Body of pancreas (tissue), 4 donors: Measurements from ENCODE around the gene NDUFAF5. TPM values are rescaled to one million over a fixed set of nuclear protein-coding genes. Genes with fewer than 3 reads are reported as not detected.

Source experiments
- ATAC-seq: fragments of 150-250 bp; one replicate; pipeline ENCODE4 v1.9.1; 2016
- DNase-seq, 4 donors: peaks; one replicate each; pipeline ENCODE4 v3.0.0-alpha.2; 2019
- H3K27ac ChIP-seq, 4 donors: fragments of 200-600 bp; sonication (generic); 1 replicate in 3 of 4; 2 replicates in 1 of 4; pipeline versions ENCODE4 v1.5.1 to v1.6.1; 2016 to 2019; ENCODE audit warnings: mild to moderate bottlenecking in 1 of 4, mixed read lengths in 1 of 4, moderate library complexity in 1 of 4
- H3K27me3 ChIP-seq, 2 donors: fragments of 200-600 bp; sonication (generic); one replicate each; pipeline ENCODE4 v1.6.0; 2016; ENCODE audit warnings: mild to moderate bottlenecking in 1 of 2
- H3K36me3 ChIP-seq, 2 donors: fragments of 200-600 bp; sonication (generic); replicated peaks in 1 of 2; 2 replicates each; pipeline ENCODE4 v1.5.1; 2016; ENCODE audit warnings: low read depth in 2 of 2; ENCODE audit not compliant: insufficient read depth in 1 of 2
- H3K4me1 ChIP-seq: fragments of 200-600 bp; sonication (generic); one replicate; pipeline ENCODE4 v1.6.0; 2016
- H3K4me3 ChIP-seq, 2 donors: fragments of 200-600 bp; sonication (generic); 1 replicate in 1 of 2; 2 replicates in 1 of 2; pipeline ENCODE4 v1.5.1; 2016 to 2019
- H3K9me3 ChIP-seq, 3 donors: fragments of 200-600 bp; sonication (generic); 1 replicate in 2 of 3; 2 replicates in 1 of 3; pipeline ENCODE4 v1.5.1; 2016
- POLR2A ChIP-seq, 3 donors: fragments of 450-650 bp; IDR thresholded peaks; one replicate each; pipeline ENCODE4 v1.6.1; 2016; ENCODE audit warnings: antibody characterized with exemption in 3 of 3, mild to moderate bottlenecking in 2 of 3
- WGBS, 2 donors: methylation state at CpG; one replicate each; pipeline ENCODE4 v1.1.5; 2017; 5-methylcytosine and 5-hydroxymethylcytosine counted together
- intact Hi-C: fragments of 100-400 bp; cut with DNase I; formaldehyde crosslinking; loops from one replicate; pipeline ENCODE4 v1.15.1; 2023
- total RNA-seq, 2 donors: library from RNA; depleted of rRNA; stranded (reverse); fragments of >200 nt; gene quantifications; one replicate each; pipeline ENCODE4 v1.1.0, GENCODE V29; 2016
- TF ChIP-seq, protein P1 (sequence below), 7 experiments: fragments of 450-650 bp in 4 of 7; fragments of 200-600 bp in 3 of 7; sonication (generic) in 3 of 7; IDR thresholded peaks; one replicate each; pipeline ENCODE4 v1.5.1; 2016 to 2019; ENCODE audit warnings: antibody characterized with exemption in 7 of 7

Gene NDUFAF5
- total RNA-seq, 2 donors from 2014 or later: 4.4 to 6.3 TPM

- no peak overlapping the region for H3K4me3 ChIP-seq
- TF ChIP-seq, protein P1, sequence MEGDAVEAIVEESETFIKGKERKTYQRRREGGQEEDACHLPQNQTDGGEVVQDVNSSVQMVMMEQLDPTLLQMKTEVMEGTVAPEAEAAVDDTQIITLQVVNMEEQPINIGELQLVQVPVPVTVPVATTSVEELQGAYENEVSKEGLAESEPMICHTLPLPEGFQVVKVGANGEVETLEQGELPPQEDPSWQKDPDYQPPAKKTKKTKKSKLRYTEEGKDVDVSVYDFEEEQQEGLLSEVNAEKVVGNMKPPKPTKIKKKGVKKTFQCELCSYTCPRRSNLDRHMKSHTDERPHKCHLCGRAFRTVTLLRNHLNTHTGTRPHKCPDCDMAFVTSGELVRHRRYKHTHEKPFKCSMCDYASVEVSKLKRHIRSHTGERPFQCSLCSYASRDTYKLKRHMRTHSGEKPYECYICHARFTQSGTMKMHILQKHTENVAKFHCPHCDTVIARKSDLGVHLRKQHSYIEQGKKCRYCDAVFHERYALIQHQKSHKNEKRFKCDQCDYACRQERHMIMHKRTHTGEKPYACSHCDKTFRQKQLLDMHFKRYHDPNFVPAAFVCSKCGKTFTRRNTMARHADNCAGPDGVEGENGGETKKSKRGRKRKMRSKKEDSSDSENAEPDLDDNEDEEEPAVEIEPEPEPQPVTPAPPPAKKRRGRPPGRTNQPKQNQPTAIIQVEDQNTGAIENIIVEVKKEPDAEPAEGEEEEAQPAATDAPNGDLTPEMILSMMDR (IDR thresholded peaks at IDR 0.05): no peak
- no peak for TF ChIP-seq POLR2A (IDR thresholded peaks at IDR 0.05)
- WGBS, 2 donors: 52 to 68% methylated on average over 2 of the region's 2 CpGs
- no peaks in the 10 kb centered on the region for H3K27me3 ChIP-seq
- DNase-seq: no peak
- H3K27ac ChIP-seq: no peak overlapping the region
- intact Hi-C loops: no loop called here
- H3K36me3 ChIP-seq: peaks cover 0 to 24% of the 10 kb centered on the region in 2 donors
- no peaks in the 10 kb centered on the region for H3K4me1 ChIP-seq
- no peak for ATAC-seq
- no peaks in the 10 kb centered on the region for H3K9me3 ChIP-seq
Measured at GRCh38 chr20:13809373-13809772, 24.5 kb downstream of the NDUFAF5 start.

- intact Hi-C loops: no loop called here
- H3K27me3 ChIP-seq: no peaks in the 10 kb centered on the region
- no peaks in the 10 kb centered on the region for H3K9me3 ChIP-seq
- H3K36me3 ChIP-seq: peaks cover 0 to 24% of the 10 kb centered on the region in 2 donors
- no peak overlapping the region for H3K4me3 ChIP-seq
- no peak for ATAC-seq
- WGBS, 2 donors: 89 to 91% methylated on average over 3 of the region's 3 CpGs
- TF ChIP-seq POLR2A (IDR thresholded peaks at IDR 0.05): no peak
- TF ChIP-seq, protein P1 (IDR thresholded peaks at IDR 0.05): no peak
- no peaks in the 10 kb centered on the region for H3K4me1 ChIP-seq
- H3K27ac ChIP-seq: no peak overlapping the region
- no peak for DNase-seq
Measured at GRCh38 chr20:13809855-13810254, 25.0 kb downstream of the NDUFAF5 start.

DNA sequence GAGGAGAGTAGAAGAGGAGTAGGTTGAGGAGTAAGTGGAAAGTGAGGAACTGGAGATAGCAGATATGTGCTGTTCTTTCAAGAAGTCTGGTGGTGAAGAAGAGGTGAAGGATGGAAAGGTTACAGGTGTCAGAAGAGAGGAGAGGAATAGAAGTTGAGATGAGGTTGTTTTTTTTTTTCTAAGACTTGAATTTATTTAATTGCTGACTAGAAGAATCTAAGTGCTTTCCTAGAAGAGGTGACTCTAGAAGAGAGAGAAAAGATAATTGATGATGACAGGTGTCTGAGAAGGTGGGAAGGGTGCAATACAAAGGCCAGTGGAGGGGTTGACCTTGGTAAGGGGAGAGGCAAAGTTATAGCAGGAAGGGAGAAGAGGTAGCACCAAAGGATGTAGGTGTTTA, 25.6 kb downstream of the NDUFAF5 start:
- no peaks in the 10 kb centered on the region for H3K27me3 ChIP-seq
- no peaks in the 10 kb centered on the region for H3K9me3 ChIP-seq
- H3K4me1 ChIP-seq: no peaks in the 10 kb centered on the region
- H3K4me3 ChIP-seq: no peak overlapping the region
- H3K36me3 ChIP-seq: peaks cover 0 to 26% of the 10 kb centered on the region in 2 donors
- DNase-seq (no peak), ATAC-seq (no peak)
- intact Hi-C loops: no loop called here
- no peak for TF ChIP-seq POLR2A (IDR thresholded peaks at IDR 0.05)
- TF ChIP-seq, protein P1 (IDR thresholded peaks at IDR 0.05): no peak
- H3K27ac ChIP-seq: no peak overlapping the region

DNA sequence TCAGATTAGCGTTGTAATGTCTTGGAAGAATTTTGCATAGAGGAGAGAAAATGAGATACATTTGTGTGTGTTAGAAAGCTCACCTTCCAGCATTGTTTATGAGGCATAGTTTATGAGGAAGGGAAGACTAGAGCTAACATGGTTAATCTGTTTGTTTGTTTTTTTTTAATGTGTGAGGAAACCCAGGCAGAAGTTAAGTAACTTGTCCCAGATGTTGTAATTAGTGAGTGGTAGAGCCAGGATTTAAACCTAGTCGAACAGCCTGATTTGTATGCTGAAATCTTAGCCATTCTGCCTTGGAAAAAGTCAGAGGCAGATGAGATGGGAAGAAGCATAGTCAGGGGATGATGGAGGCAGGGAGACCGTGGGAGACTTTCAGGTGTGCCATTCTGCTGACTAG, 29.1 kb downstream of the NDUFAF5 start:
- intact Hi-C loops: no loop called here
- Histone ChIP-seq H3K9me3 (no peaks in the 10 kb centered on the region), H3K27me3 (no peaks in the 10 kb centered on the region), H3K36me3 (peaks cover 0 to 37% of the 10 kb centered on the region in 2 donors), H3K4me1 (no peaks in the 10 kb centered on the region), H3K4me3 (no peak overlapping the region), H3K27ac (no peak overlapping the region)
- 62 to 66% methylated on average over 3 of the region's 3 CpGs for WGBS, 2 donors
- DNase-seq (no peak), ATAC-seq (no peak)
- TF ChIP-seq, protein P1 (IDR thresholded peaks at IDR 0.05): no peak
- no peak for TF ChIP-seq POLR2A (IDR thresholded peaks at IDR 0.05)

DNA sequence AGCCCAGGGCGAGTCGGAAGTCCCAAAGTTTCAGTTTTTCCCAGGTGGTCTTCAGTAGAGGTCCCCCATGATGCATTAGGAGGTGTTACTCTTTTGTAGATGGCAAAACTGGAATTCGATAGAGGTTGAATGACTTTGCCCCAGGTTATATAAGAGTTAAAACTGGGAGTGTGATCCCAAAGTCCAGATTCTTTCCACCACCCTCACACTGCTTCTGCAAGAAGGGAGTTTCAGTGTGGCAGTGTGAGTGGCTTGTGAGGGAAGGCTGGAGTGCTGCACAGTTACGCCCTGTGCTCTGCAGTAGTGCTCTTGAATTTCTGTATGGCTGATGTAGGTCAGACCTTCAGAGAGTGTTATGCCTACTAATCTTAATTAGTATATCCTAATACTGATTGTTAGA, 29.8 kb downstream of the NDUFAF5 start:
- no peak for DNase-seq
- intact Hi-C loops: no loop called here
- Histone ChIP-seq H3K27ac (no peak overlapping the region), H3K27me3 (no peaks in the 10 kb centered on the region), H3K4me1 (peaks cover under 1% of the 10 kb centered on the region), H3K4me3 (no peak overlapping the region), H3K9me3 (no peaks in the 10 kb centered on the region), H3K36me3 (peaks cover 0 to 30% of the 10 kb centered on the region in 2 donors)
- TF ChIP-seq, protein P1 (IDR thresholded peaks at IDR 0.05): no peak
- TF ChIP-seq POLR2A (IDR thresholded peaks at IDR 0.05): no peak
- 70 to 87% methylated on average over 4 of the region's 4 CpGs for WGBS, 2 donors
- ATAC-seq: no peak
